Body of pancreas (tissue), 4 donors: ENCODE measurements around the gene MRPL50.

ENCODE experiments used
- CTCF ChIP-seq, 7 experiments: fragments of 450-650 bp in 4 of 7; fragments of 200-600 bp in 3 of 7; sonication (generic) in 3 of 7; IDR thresholded peaks; one replicate each; pipeline ENCODE4 v1.5.1; 2016 to 2019; ENCODE audit warnings: antibody characterized with exemption in 7 of 7
- POLR2A ChIP-seq, 3 donors: fragments of 450-650 bp; IDR thresholded peaks; one replicate each; pipeline ENCODE4 v1.6.1; 2016; ENCODE audit warnings: antibody characterized with exemption in 3 of 3, mild to moderate bottlenecking in 2 of 3

GRCh38 chr9:101446732-101447131 lies 48.3 kb upstream of the MRPL50 start:
- no peak for TF ChIP-seq POLR2A (IDR thresholded peaks at IDR 0.05)
- no peak for TF ChIP-seq CTCF (IDR thresholded peaks at IDR 0.05)
